Breast epithelium (tissue), 4 donors: ENCODE measurements around the gene ZBTB37. TPM values are rescaled to one million over a fixed set of nuclear protein-coding genes. Genes with fewer than 3 reads are reported as not detected.

ENCODE experiments used
- DNase-seq, 2 donors: peaks; one replicate each; pipeline ENCODE4 v3.0.0-alpha.2; 2019; ENCODE audit warnings: low spot score in 2 of 2
- H3K27ac ChIP-seq, 2 donors: fragments of 200-600 bp; sonication (generic) in 1 of 2; one replicate each; pipeline ENCODE4 v1.5.1; 2016 to 2019; ENCODE audit warnings: mild to moderate bottlenecking in 1 of 2
- H3K27me3 ChIP-seq, 2 donors: fragments of 200-600 bp; sonication (generic) in 1 of 2; one replicate each; pipeline versions ENCODE4 v1.5.1 to v1.6.0; 2017 to 2019; ENCODE audit warnings: control low read depth in 1 of 2, mild to moderate bottlenecking in 1 of 2
- H3K36me3 ChIP-seq: fragments of 200-600 bp; one replicate; pipeline ENCODE4 v1.5.1; 2019
- H3K4me1 ChIP-seq, 2 donors: fragments of 200-600 bp; sonication (generic); one replicate each; pipeline ENCODE4 v1.5.1; 2016 to 2019; ENCODE audit warnings: control low read depth in 1 of 2
- H3K4me3 ChIP-seq, 3 donors: fragments of 200-600 bp; sonication (generic); 1 replicate in 2 of 3; 2 replicates in 1 of 3; pipeline ENCODE4 v1.5.1; 2016 to 2019; ENCODE audit warnings: mild to moderate bottlenecking in 3 of 3, moderate library complexity in 2 of 3
- H3K9me3 ChIP-seq, 2 donors: fragments of 200-600 bp; sonication (generic) in 1 of 2; one replicate each; pipeline ENCODE4 v1.5.1; 2016 to 2019; ENCODE audit warnings: control low read depth in 1 of 2
- POLR2A ChIP-seq: fragments of 450-650 bp; IDR thresholded peaks from one replicate; pipeline ENCODE4 v1.6.1; 2016; ENCODE audit warnings: antibody characterized with exemption, mild to moderate bottlenecking, moderate library complexity
- POLR2AphosphoS5 ChIP-seq, 3 donors: sonication (generic); formaldehyde crosslinking; IDR thresholded peaks; one replicate each; pipeline ENCODE4 v1.6.1; 2017; ENCODE audit warnings: antibody characterized with exemption in 3 of 3
- intact Hi-C: fragments of 100-400 bp; cut with DNase I; formaldehyde crosslinking; loops from one replicate; pipeline ENCODE4 v1.15.1; 2023; ENCODE audit warnings: low total_unique reads
- total RNA-seq, 3 donors: library from RNA; depleted of rRNA; stranded (reverse); fragments of >200 nt; gene quantifications; one replicate each; pipeline ENCODE4 v1.1.0, GENCODE V29; 2016
- TF ChIP-seq, protein P1 (sequence below), 3 donors: fragments of 450-650 bp; IDR thresholded peaks; one replicate each; pipeline ENCODE4 v1.5.1; 2016 to 2017; ENCODE audit warnings: antibody characterized with exemption in 3 of 3, mild to moderate bottlenecking in 3 of 3, moderate library complexity in 3 of 3

The ZBTB37 gene
- total RNA-seq, 3 donors from 2014 or later = 10.2 to 15.7 (median 15.4) TPM

GRCh38 chr1:173866413-173867115, 1.6 kb upstream of the ZBTB37 start:
- no peaks in the 10 kb centered on the region for H3K9me3 ChIP-seq
- H3K4me3 ChIP-seq = peak overlapping the region; percentile 76 to 84 (median 81)
- H3K27ac ChIP-seq = peak overlapping the region; percentile 95 to 96
- TF ChIP-seq, protein P1, sequence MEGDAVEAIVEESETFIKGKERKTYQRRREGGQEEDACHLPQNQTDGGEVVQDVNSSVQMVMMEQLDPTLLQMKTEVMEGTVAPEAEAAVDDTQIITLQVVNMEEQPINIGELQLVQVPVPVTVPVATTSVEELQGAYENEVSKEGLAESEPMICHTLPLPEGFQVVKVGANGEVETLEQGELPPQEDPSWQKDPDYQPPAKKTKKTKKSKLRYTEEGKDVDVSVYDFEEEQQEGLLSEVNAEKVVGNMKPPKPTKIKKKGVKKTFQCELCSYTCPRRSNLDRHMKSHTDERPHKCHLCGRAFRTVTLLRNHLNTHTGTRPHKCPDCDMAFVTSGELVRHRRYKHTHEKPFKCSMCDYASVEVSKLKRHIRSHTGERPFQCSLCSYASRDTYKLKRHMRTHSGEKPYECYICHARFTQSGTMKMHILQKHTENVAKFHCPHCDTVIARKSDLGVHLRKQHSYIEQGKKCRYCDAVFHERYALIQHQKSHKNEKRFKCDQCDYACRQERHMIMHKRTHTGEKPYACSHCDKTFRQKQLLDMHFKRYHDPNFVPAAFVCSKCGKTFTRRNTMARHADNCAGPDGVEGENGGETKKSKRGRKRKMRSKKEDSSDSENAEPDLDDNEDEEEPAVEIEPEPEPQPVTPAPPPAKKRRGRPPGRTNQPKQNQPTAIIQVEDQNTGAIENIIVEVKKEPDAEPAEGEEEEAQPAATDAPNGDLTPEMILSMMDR (IDR thresholded peaks at IDR 0.05) = no peak
- no peak for TF ChIP-seq POLR2A
- TF ChIP-seq POLR2AphosphoS5 (IDR thresholded peaks at IDR 0.05) = no peak
- no peaks in the 10 kb centered on the region for H3K36me3 ChIP-seq
- H3K27me3 ChIP-seq = no peaks in the 10 kb centered on the region
- intact Hi-C loops = no loop called here
- no peak for DNase-seq
- H3K4me1 ChIP-seq = peaks cover 0 to 4% of the 10 kb centered on the region in 2 donors

- Histone ChIP-seq H3K4me1 (peaks cover 0 to 4% of the 10 kb centered on the region in 2 donors), H3K27ac (peak overlapping the region; percentile 95 to 96), H3K27me3 (no peaks in the 10 kb centered on the region), H3K36me3 (no peaks in the 10 kb centered on the region), H3K9me3 (no peaks in the 10 kb centered on the region), H3K4me3 (peak overlapping the region; percentile 76 to 84 (median 81))
- TF ChIP-seq, protein P1 (IDR thresholded peaks at IDR 0.05) = no peak
- TF ChIP-seq POLR2AphosphoS5 (IDR thresholded peaks at IDR 0.05) (no peak), POLR2A (no peak)
- intact Hi-C loops = no loop called here
- no peak for DNase-seq
These were observed 933 bp upstream of the ZBTB37 start for GRCh38 chr1:173867141-173867752.

DNA sequence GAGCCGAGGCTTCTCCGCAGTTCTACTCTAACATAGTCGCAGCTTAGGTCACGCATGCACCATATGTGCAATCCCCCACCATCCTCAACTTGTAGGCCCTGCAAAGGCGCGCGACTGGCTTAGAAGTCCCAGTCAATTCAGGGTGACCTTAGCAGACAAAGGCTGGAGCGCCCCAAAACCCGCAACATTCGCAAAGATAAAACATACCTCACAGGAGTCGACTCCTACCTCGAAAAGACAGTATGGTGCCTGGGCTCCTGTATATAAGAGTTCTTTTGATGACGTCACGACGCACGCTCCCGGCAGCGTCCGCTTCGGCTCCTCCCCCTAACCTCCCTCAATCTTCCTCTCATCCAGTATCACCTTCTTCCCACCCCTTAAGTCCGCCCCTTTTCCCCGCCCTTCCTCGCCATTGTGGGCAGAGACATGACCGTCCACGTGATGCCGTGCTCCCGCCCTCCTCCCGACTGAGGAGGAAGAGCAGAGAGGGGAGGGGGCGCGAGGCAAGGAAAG, 371 bp upstream of the ZBTB37 start, which contains the start of gene GAS5:
Gene GAS5, minus strand, starts transcription at position 237 of the 513 bp plus-strand sequence.
- peak; percentile 99 to 100 for DNase-seq
- Histone ChIP-seq H3K36me3 (no peaks in the 10 kb centered on the region), H3K27ac (peak within 1 kb of the TSS; percentile 95 to 96), H3K9me3 (no peaks in the 10 kb centered on the region), H3K4me1 (peaks cover 0 to 4% of the 10 kb centered on the region in 2 donors), H3K27me3 (no peaks in the 10 kb centered on the region), H3K4me3 (peak within 1 kb of the TSS; percentile 76 to 84 (median 81))
- intact Hi-C loops = no loop called here
- TF ChIP-seq, protein P1 (IDR thresholded peaks at IDR 0.05) = no peak
- TF ChIP-seq POLR2AphosphoS5 (IDR thresholded peaks at IDR 0.05) (peak; percentile 96 to 99 (median 98)), POLR2A (peak; percentile 96)

GRCh38 chr1:173869021-173869359, 810 bp downstream of the ZBTB37 start:
- H3K36me3 ChIP-seq = no peaks in the 10 kb centered on the region
- peak overlapping the region; percentile 76 to 84 (median 81) for H3K4me3 ChIP-seq
- peaks cover 0 to 4% of the 10 kb centered on the region in 2 donors for H3K4me1 ChIP-seq
- no peaks in the 10 kb centered on the region for H3K9me3 ChIP-seq
- TF ChIP-seq POLR2AphosphoS5 (IDR thresholded peaks at IDR 0.05) (no peak), POLR2A (no peak)
- TF ChIP-seq, protein P1 (IDR thresholded peaks at IDR 0.05) = no peak
- no peak for DNase-seq
- no peaks in the 10 kb centered on the region for H3K27me3 ChIP-seq
- peak overlapping the region; percentile 95 to 96 for H3K27ac ChIP-seq
- intact Hi-C loops = no loop called here
